ENCODE results near the gene TRIM13.

DNA sequence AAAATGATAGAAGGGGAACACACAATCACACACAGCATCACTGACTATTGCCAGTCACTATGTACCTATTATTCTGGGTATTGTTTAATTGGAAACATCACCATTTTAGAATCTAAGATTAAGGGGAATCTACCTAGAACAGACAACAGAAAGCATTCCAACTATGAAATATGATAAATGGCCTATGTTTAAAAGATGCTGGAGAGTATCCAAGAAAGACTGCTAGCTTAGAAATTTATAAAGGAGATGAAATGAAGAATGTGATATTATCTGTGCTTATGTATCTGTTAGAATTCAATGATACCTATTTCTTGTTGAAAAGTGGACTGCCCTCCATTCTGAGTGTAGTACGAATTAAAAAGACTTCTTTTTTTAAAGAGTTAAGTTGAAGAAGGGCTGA lies 68.9 kb downstream of the TRIM13 start:
- TF ChIP-seq POLR2A (IDR thresholded peaks at IDR 0.05; ENCODE audit: extremely low read depth, insufficient read length) (no peak), MYC (IDR thresholded peaks at IDR 0.05; ENCODE audit: low read depth, low read length) (no peak)

All from NB4 (cell line).